ENCODE results near the gene CD2BP2. TPM values are rescaled to one million over a fixed set of nuclear protein-coding genes. Genes with fewer than 3 reads are reported as not detected.

CD2BP2 gene
- total RNA-seq, 1 experiment from 2014 or later, result 48.4 TPM

GRCh38 chr16:30380072-30380802 lies 25.1 kb upstream of the CD2BP2 start:
- CTCF ChIA-PET, result no interaction called here
- H3K36me3 Mint-ChIP-seq (ENCODE audit: insufficient read depth, unreplicated experiment), result peaks cover 20% of the 10 kb centered on the region
- POLR2A ChIA-PET, result interaction anchor here (0.9 to 1.6 kb wide), 3 partner anchors 10 to 38 kb away, joined by 3 to 4 read pairs (median 4); partner anchors contain the start of genes TBC1D10B and ZNF48

GRCh38 chr16:30379158-30379783 lies 24.2 kb upstream of the CD2BP2 start:
- Mint-ChIP-seq H3K27ac (ENCODE audit: low read depth, unreplicated experiment) (peak overlapping the region; percentile 99), H3K4me1 (ENCODE audit: insufficient read depth, unreplicated experiment) (peaks cover 13% of the 10 kb centered on the region), H3K9me3 (ENCODE audit: unreplicated experiment) (no peaks in the 10 kb centered on the region), H3K27me3 (ENCODE audit: insufficient read depth, unreplicated experiment) (no peaks in the 10 kb centered on the region), H3K36me3 (ENCODE audit: insufficient read depth, unreplicated experiment) (peaks cover 20% of the 10 kb centered on the region), H3K4me3 (ENCODE audit: unreplicated experiment) (peak overlapping the region; percentile 92)
- intact Hi-C loops (cut with micrococcal nuclease), result no loop called here
- DNase-seq (ENCODE audit: unreplicated experiment), result no peak
- ChIA-PET POLR2A (interaction anchor here (1.6 to 2.9 kb wide), 2 partner anchors 17 to 28 kb away, joined by 4 to 19 read pairs; partner anchors contain the start of genes ZNF48 and ZNF771), CTCF (no interaction called here)
- TF ChIP-seq CTCF (IDR thresholded peaks at IDR 0.05; ENCODE audit: unreplicated experiment), result no peak
- no TSS peak for BruUV-seq (replicated peaks)

More at GRCh38 chr16:30380072-30380802, 25.1 kb upstream of the CD2BP2 start:
- peak overlapping the region; percentile 99 for H3K27ac Mint-ChIP-seq (ENCODE audit: low read depth, unreplicated experiment)
- no peak for TF ChIP-seq CTCF (IDR thresholded peaks at IDR 0.05; ENCODE audit: unreplicated experiment)
- intact Hi-C loops (cut with micrococcal nuclease), result no loop called here
- H3K4me3 Mint-ChIP-seq (ENCODE audit: unreplicated experiment), result peak overlapping the region; percentile 92
- BruUV-seq (replicated peaks), result TSS peak; percentile 43
- no peaks in the 10 kb centered on the region for H3K27me3 Mint-ChIP-seq (ENCODE audit: insufficient read depth, unreplicated experiment)
- DNase-seq (ENCODE audit: unreplicated experiment), result no peak
- H3K4me1 Mint-ChIP-seq (ENCODE audit: insufficient read depth, unreplicated experiment), result peaks cover 13% of the 10 kb centered on the region
- H3K9me3 Mint-ChIP-seq (ENCODE audit: unreplicated experiment), result no peaks in the 10 kb centered on the region

- Mint-ChIP-seq H3K4me1 (ENCODE audit: insufficient read depth, unreplicated experiment) (peaks cover 13% of the 10 kb centered on the region), H3K36me3 (ENCODE audit: insufficient read depth, unreplicated experiment) (peaks cover 20% of the 10 kb centered on the region), H3K27me3 (ENCODE audit: insufficient read depth, unreplicated experiment) (no peaks in the 10 kb centered on the region), H3K27ac (ENCODE audit: low read depth, unreplicated experiment) (peak overlapping the region; percentile 99), H3K9me3 (ENCODE audit: unreplicated experiment) (no peaks in the 10 kb centered on the region), H3K4me3 (ENCODE audit: unreplicated experiment) (peak overlapping the region; percentile 92)
- intact Hi-C loops (cut with micrococcal nuclease), result no loop called here
- CTCF ChIA-PET, result interaction anchor here (0.7 to 1.3 kb wide), 3 partner anchors 12 to 66 kb away, joined by 3 to 4 read pairs (median 4); no protein-coding TSS in a partner anchor
- no TSS peak for BruUV-seq (replicated peaks)
- peak; percentile 97 for DNase-seq (ENCODE audit: unreplicated experiment)
- POLR2A ChIA-PET, result interaction anchor here (1.0 to 3.7 kb wide), 16 partner anchors 9 to 280 kb away, joined by 3 to 20 read pairs (median 5); partner anchors contain the start of genes CD2BP2, DCTPP1, ZNF48 and ZNF771
- TF ChIP-seq CTCF (IDR thresholded peaks at IDR 0.05; ENCODE audit: unreplicated experiment), result no peak
These were observed 23.4 kb upstream of the CD2BP2 start for GRCh38 chr16:30378236-30379157.

Data from MCF 10A (cell line).